HG03025 (cell line): Measurements from ENCODE around the gene CPAMD8.
"Not testable (repeated sequence)": the region's sequence is repeated elsewhere in the genome, so short reads cannot be mapped to it uniquely, and the experiment has no call there.

ENCODE experiments used
- ATAC-seq: cut with Tn5 transposase; IDR thresholded peaks from one replicate; pipeline ENCODE4 v1.9.1; 2021; ENCODE audit warnings: mild to moderate bottlenecking, moderate library complexity; ENCODE audit not compliant: unreplicated experiment, low FRiP score

CPAMD8 gene

DNA sequence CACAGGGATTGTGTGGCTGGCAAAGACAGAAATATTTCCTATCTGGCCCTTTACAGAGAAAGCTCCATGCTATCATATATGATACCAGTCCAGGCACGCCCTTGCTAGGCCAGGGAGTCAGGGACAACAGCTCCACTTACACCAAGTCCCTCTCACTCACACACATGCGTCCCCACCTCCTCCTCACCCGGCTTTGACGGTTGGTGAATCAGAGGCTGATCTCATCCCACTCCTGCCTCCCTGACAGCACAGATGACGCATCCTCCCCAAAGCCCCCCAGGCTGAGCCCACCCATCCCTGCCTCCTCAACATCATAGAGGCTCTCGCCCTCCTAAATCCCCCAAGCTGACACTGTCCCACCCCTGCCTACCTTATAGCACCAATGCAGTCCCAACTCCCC lies 75.1 kb downstream of the CPAMD8 start:
- no peak for ATAC-seq

DNA sequence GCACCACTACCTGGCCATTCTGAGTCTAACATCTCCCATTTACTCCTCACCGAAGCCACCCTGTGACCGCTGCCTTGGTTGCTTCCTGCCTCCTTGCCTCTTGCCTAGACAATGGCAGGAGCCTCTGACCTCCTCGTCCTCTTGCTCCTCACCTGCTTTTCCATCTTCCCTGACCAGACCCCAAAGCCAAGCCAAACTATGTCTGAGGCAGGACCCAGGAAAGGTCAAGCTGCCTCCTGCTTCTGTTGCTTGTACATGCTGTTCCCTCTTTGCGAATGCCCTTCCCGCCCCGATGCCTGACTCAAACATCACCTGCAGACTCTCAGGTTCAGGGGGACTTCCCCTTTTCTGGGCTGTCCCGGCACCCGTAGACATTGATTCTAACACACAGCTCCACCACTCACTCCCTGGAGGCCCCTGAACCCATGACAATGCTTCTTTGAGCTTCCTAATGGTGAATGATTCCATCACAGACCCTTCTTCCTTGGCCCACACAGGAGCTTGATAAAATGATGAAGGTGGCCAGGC lies 77.0 kb downstream of the CPAMD8 start:
- ATAC-seq = no peak

DNA sequence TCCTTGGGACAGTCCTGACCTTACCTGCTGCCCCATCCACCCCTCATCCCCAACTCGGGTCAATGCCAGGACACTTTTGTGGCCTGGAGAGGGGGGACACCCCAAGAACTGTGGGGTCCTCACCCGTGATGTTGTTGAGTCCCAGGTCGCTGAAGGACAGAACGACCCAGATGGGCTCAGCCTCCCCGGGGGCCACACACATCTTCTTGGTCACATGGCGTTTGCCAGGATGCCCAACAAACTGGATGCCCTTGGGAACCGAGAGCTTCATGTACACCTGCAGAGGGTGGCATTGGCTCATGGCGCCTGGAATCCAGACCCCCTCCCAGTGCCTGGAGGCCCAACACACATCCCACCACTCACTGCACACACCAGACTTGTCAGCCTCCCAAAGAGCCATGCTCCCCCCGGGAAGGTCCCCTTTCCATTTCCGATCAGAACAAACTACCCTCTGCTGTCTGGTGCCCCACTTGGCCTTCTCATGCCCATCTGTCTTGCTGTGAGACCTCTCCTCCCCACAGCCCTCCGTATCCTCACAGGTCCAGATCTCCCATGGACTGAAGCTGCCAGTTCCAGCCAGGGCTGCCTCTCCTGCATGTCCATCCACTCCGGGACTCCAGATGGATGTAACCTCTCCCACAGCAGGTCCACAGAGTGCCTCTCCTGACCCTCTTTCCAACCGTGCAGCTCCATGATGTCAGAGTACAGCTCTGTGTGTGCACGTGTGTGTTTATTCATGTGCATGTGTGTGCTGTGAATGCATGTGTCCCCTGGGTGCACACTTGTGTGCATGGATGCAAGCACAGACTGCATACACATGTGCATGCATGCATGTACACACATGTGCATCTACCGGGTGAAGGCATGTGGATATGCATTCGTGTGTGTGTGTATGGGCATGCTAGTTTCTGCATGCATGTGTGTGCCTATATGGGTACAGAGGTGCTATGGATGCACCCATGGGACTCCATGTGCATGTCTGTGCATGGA lies 79.4 kb downstream of the CPAMD8 start:
- no peak for ATAC-seq

DNA sequence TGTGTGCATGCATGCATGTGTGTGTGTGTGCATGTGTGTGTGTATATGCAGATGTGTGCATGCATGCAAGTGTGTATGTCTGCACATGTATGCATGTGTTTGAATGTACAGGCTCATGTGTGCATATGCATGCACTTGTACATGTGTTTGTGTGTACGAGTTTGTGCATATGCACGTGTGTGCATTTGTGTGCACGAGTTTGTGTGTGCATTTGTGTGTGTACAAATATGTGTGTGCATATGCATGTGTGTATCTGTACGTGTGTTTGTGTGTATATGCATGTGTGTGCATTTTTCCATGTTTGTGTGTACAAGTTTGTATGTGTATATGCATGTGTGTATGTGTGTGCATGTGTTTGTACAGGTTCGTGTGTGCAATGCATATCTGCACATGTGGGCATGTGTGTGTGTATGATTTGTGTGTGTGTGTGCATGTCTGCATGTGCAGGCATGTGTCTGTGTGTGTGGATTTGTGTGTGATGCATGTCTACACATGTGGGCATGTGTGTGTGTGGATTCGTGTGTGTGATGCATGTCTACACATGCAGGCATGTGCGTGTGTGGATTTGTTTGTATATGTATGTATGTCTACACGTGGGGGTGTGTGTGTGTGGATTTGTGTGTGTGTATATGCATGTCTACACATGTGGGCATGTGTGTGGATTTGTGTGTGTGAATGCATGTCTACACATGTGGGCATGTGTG lies 80.7 kb downstream of the CPAMD8 start:
- no peak for ATAC-seq

DNA sequence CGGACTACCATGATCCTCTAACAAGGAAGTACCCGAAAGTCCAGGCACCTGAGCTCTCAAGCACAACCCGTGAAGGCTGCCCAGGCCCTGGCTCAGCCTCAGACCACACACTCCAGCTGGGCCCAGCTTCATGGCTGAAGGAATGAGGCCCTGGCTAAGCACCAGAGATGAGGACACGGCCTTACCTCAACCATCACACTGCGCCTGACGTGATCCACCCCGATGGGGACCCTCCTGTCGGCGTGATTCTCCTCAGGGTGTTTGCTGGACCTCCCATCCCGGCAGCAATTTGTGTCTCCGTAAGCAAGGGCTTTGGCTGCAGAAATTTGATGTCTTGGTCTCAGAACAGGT lies 81.3 kb downstream of the CPAMD8 start:
- no peak for ATAC-seq

DNA sequence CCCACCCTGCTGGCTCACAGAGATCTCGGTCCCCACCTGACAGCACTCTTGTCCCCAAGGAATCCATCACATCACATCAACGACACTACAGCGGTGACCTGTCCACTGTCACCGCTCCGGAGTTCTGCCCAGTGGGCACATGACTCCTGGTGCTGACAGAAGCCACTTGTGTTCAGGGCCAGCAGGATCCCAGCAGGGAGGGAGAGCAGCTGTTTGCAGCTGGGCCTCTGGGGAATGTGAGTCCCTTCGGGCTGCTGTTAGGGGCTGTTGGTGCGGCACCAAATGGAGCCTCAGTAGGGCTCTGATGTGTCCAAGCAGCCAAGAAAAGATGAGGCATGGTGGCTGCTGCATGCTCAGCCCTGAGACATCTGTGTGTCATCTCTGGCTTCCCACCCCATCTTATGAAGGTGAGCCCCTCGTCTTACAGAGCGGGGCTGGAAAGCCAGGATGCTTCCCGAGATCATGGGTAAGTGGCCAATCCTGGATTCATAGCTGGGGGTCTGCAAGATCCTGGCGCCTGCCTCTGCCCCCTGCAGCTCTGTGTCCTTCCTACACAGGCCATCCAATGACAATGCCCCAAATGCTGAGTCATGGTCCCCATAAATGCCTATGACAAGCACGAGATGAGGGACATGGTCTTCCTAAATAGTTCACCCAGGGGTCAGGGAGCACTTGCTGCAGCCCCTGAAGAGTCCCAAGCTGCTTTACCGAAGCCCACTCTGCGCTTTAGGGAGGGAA lies 81.8 kb downstream of the CPAMD8 start:
- ATAC-seq = no peak

DNA sequence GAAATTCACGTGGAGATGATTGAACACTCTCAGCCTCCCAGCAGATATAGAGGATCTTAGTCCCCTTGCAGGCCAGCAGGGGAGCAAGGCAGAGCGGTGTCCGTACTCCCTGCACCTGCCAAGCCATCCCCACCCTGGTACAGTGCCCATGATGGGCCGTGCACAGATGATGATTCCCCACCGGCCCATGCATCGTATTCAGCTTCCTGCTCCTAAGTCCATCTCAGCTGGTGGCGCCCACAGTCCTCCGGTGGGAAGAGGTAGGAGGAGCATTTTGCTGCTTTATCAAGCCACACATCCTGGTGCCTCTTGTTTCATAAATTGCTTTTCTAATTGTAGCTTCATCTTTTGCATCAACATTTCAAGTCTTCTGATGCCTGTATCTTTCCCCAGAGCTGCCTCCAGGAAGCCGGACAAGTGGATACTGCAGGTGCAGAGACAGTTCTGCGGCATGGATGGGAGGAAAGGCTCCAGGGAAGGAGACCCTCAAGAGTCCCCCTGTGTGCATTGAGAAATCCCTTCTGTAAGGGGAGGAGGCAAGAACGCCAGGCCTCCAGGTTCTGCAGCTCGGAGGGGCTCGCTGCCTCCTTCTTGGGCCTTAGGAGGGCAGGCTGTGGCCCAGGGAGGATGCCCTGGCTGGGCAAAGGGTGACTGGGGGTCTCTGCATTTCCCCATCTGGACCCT lies 82.5 kb downstream of the CPAMD8 start:
- no peak for ATAC-seq

DNA sequence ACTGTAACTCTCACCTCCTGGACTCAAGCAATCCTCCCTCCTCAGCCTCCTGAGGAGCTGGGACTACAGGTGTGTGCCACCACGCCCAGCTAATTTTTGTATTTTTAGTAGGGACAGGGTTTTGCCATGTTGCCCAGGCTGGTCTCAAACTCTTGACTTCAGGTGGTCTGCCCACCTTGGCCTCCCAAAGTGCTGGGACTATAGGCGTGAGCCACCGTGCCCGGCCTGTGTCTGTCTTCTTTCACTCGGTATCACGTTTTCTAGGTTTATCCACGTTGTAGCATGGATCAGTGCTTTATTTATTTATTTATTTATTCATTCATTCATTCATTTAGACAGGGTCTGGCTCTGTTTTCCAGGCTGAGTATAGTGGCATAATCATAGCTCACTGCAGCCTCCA lies 83.5 kb downstream of the CPAMD8 start:
- ATAC-seq = not testable (repeated sequence)

DNA sequence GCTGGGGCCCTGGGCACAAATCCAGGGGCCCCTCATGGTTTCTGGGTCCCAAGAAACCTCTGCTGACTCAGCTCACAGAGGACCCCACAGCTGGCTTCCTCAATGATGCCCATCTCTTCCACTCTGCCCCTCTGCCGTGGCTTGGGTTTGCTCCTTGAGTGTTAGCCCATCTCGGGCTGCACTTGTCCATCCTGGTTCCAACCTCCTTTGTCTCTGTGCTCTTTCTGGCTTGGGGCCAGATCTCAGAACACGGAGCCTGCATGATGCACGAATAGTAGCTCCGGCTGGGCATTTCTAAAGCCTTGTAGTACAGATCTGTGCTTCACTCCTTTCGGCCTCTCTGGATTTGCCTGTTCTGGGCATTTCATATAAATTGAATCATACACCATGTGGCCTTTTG lies 84.0 kb downstream of the CPAMD8 start:
- no peak for ATAC-seq

DNA sequence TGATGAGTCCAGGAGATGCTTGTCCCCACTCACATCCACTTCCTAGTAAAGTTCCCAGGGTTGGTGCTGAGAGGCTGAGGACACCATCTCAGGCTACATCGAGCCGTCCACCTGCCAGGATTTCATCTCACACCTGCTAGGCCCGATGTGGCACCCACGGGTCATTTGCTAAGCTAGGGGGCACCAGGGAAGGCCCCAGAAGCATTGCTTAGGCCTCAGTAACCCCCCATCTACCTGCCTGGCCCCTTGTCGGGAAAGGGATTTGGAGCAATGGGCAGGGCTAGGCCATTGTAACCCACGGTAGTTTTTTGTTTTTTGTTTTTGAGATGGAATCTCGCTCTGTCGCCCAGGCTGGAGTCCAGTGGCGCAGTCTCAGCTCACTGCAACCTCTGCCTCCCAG lies 86.0 kb downstream of the CPAMD8 start:
- no peak for ATAC-seq

DNA sequence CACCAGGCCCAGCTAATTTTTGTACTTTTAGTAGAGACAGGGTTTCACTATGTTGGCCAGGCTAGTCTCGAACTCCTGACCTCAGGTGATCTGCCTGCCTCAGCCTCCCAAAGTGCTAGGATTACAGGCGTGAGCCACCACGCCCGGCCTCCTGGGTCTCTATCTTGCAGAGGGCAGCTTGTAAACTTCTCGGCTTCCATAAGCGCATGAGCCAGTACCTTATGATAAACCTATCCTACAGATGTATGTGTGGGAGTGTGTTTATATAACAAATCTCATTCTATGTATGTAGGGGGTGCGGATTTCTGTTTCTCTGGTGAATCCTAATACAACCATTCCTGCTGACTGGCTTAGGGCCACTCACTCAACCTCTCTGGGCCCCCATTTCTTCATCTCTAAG lies 86.5 kb downstream of the CPAMD8 start:
- ATAC-seq = not testable (repeated sequence)

DNA sequence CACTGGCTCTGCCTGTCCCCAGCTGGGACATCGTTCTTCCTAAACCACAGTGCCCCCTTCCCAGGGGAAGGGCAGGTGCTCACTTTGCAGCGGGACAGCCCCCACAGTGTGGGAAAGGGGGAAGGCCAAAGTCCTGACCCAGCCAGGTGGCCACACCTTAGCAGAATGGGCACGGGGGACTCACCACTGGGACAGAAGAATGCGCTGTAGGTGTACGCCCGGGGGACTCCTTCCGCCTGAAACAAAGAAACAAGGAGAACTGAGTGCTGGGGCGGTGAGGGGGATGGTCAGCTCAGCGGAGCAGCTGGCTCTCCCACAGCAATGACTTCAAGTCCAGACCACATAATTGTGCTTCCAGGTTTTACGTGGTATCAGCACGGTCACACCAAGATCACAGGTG lies 88.4 kb downstream of the CPAMD8 start:
- no peak for ATAC-seq

DNA sequence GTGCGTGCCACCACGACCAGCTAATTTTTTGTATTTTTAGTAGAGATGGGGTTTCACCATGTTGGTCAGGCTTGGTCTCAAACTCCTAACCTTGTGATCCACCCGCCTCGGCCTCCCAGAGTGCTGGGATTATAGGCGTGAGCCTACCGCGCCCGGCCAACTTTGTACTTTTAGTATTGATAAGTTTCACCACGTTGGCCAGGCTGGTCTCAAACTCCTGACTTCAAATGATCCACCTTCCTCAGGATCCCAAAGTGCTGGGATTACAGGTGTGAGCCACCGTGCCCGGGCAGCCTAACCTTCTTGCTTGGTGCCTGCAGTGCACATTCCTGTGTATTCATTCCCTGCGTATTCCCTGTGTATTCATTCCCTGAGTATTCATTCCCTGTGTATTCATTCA lies 88.8 kb downstream of the CPAMD8 start:
- ATAC-seq = not testable (repeated sequence)

DNA sequence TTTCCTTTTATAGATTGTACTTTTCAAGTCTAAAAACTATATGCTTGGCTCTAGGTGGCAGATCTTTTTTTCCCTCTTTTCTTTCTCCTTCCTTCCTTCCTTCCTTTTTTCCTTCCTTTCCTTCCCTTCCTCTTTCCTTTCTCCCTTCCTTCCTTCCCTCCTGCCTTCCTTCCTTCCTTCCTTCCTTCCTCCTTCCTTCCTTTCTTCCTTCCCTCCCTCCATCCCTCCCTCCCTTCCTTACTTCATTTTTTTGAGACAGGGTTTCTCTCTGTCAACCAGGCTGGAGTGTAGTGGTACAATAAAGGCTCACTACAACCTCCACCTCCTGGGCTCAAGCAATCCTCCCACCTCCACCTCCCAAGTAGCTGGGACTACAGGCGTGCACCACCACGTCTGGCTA lies 89.7 kb downstream of the CPAMD8 start:
- no peak for ATAC-seq

DNA sequence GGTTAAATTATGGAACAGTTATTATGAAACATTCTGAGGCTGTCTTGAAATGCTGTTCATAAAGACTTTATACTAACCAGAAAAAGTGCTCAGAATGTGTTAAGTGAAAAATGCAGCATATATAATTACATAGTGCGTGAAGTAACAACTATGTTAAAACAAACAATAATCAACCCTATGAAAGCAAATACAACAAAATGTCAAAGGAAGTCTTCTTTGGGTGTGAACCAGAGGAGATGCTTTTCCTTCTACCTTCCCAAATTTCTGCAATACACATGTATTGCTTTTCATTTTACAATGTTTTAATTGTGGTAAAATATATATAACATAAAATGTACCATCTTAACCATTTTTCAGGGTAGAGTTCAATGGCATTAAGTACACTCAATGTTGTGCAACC lies 92.1 kb downstream of the CPAMD8 start:
- no peak for ATAC-seq

DNA sequence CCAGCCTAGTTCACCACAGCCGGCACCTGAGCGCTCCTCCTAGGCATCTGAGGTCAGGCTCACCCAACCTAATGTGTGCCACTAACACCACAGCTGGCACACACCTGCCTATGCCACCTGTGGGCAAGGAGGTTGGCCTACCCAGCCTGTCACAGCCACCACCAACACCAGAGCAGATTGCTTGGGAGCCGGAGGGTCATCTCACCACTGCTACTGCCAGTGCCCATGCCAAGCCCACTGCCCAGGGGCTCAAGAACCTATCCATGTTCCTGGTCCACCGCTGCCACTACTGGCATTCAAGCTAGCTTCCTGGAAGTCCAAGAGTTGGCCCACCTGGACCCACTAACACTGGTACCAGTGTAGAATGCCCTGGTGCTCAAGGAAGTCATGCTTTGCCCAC lies 95.3 kb downstream of the CPAMD8 start:
- no peak for ATAC-seq

DNA sequence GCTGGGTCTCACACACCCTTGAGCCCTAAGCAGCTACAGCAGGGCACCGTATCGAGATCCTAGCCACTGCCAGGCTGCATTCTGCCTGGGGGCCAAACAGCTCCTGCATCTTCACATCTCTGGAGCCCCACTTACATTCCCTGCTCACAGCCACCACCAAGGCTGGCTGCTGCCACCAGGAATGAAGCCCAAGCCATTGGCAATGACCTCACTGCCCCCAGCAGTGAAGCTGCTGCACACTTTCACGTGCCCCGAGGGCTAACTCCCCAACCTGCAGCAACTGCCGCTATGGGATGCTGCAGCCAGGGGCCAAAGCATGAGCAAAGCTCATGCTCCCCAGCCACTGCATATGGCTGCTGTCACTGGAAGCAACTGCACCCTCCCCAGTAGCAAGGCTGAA lies 95.9 kb downstream of the CPAMD8 start:
- ATAC-seq = no peak

DNA sequence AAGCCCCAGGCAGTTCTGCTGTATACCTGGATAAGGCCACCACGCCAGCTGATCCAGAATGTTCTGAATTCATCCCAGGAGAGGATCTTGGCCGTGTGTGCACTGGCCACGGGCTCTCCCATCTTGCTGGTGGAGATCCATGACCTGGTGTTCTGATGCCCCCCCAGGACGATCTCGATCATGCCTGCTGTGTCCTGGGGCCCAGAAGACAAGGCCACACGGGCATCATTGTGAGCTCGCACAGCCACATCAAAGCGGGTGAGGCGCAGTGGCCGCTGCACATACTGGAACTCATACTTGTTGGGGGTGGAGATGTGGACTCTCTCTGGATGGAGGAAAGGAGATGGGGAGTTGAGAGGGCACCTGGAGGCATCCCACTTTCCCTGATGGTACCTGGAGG lies 97.7 kb downstream of the CPAMD8 start:
- ATAC-seq = no peak

DNA sequence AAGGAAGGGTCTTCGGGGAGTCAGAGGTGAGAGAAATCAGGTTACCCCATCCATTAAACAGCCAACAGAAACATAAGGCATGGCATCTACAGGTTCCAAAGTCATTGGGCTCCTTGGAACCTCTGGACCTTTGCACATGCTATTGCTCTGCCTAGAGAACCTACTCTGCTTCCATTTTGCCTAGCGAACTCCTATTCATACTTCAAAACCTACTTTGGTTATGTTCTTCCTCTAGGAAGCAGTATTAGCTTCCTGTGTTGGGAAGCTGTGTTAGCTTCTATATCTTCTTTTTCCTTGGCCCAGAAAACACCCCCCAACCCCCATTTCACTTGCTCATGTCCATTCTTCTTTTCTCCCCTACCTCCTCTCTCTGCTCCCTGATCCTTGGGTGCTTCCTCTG lies 98.3 kb downstream of the CPAMD8 start:
- ATAC-seq = no peak

DNA sequence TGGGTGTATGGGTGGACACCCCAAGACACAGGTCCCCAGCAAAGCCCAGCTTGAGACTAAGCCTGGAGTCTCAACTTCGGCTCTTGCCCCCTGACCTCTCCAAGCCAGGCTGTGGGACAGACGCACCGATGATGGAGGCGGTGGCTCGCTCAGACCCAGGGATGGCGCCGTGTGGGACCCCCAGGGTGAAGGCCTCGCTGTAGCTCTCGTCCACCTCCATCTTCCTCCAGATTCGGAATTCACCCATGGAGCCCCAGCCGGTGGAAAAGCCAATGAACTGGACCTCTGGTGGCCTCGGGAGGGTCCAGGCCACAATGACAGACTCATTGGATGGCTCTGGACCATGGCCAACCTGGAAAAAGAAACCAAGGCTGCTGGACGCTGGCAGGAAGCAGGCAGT lies 98.7 kb downstream of the CPAMD8 start:
- no peak for ATAC-seq
